Neural progenitor cell (in vitro differentiated cells): Measurements from ENCODE around the gene PDZRN4. TPM values are rescaled to one million over a fixed set of nuclear protein-coding genes. Genes with fewer than 3 reads are reported as not detected.
"Not testable (repeated sequence)": the region's sequence is repeated elsewhere in the genome, so short reads cannot be mapped to it uniquely, and the experiment has no call there.

Experiments
- DNase-seq: peaks from one replicate; pipeline ENCODE4 v3.0.0-alpha.2; 2016; ENCODE audit warnings: low spot score
- H2AFZ ChIP-seq: fragments of 200-600 bp; sonication (generic); replicated peaks from 2 replicates; pipeline ENCODE4 v1.6.1; 2016; ENCODE audit warnings: antibody characterized with exemption
- H3F3A ChIP-seq: fragments of 200-600 bp; sonication (generic); 2 replicates; pipeline ENCODE4 v1.6.1; 2016; ENCODE audit warnings: antibody characterized with exemption, low read depth
- H3K27ac ChIP-seq: fragments of 200-600 bp; sonication (generic); 2 replicates; pipeline ENCODE4 v1.5.1; 2016; ENCODE audit warnings: mild to moderate bottlenecking
- H3K27me3 ChIP-seq: fragments of 200-600 bp; sonication (generic); 2 replicates; pipeline ENCODE4 v1.6.1; 2016; ENCODE audit warnings: mild to moderate bottlenecking, moderate library complexity
- H3K36me3 ChIP-seq: fragments of 200-600 bp; sonication (generic); 2 replicates; pipeline ENCODE4 v1.5.1; 2016
- H3K4me1 ChIP-seq: fragments of 200-600 bp; sonication (generic); 2 replicates; pipeline ENCODE4 v1.6.1; 2016; ENCODE audit warnings: mixed run types
- H3K4me2 ChIP-seq: fragments of 200-600 bp; sonication (generic); 2 replicates; pipeline ENCODE4 v1.6.1; 2016
- H3K4me3 ChIP-seq: fragments of 200-600 bp; sonication (generic); 2 replicates; pipeline ENCODE4 v1.5.1; 2016
- H3K79me2 ChIP-seq: fragments of 200-600 bp; sonication (generic); 2 replicates; pipeline ENCODE4 v1.6.1; 2016; ENCODE audit warnings: low read depth
- H3K9ac ChIP-seq: fragments of 200-600 bp; sonication (generic); 2 replicates; pipeline ENCODE4 v1.6.1; 2016
- H3K9me3 ChIP-seq: fragments of 200-600 bp; sonication (generic); 2 replicates; pipeline ENCODE4 v1.5.1; 2016; ENCODE audit warnings: low read depth
- H4K20me1 ChIP-seq: fragments of 200-600 bp; sonication (generic); 2 replicates; pipeline ENCODE4 v1.6.1; 2016; ENCODE audit warnings: low read depth
- H3K27ac Mint-ChIP-seq: 3 replicates; pipeline ENCODE4 v1.8.0; 2021; ENCODE audit warnings: mixed read lengths
- H3K27me3 Mint-ChIP-seq: 2 replicates; pipeline ENCODE4 v1.8.0; 2022; ENCODE audit warnings: low read depth, mild to moderate bottlenecking, inconsistent platforms, moderate library complexity, mixed read lengths; ENCODE audit not compliant: insufficient read depth
- H3K36me3 Mint-ChIP-seq: 3 replicates; pipeline ENCODE4 v1.8.0; 2021; ENCODE audit warnings: mixed read lengths
- H3K4me1 Mint-ChIP-seq: 3 replicates; pipeline ENCODE4 v1.8.0; 2021; ENCODE audit warnings: mixed read lengths
- H3K4me3 Mint-ChIP-seq: 3 replicates; pipeline ENCODE4 v1.8.0; 2021; ENCODE audit warnings: mild to moderate bottlenecking, moderate library complexity, mixed read lengths
- H3K9me3 Mint-ChIP-seq: 3 replicates; pipeline ENCODE4 v1.8.0; 2020; ENCODE audit warnings: mixed read lengths
- CTCF ChIP-seq: fragments of 200-600 bp; sonication (generic); IDR thresholded peaks from 2 replicates; pipeline ENCODE4 v1.5.1; 2017; ENCODE audit warnings: antibody characterized with exemption, mild to moderate bottlenecking
- EZH2 ChIP-seq: fragments of 200-600 bp; sonication (generic); IDR thresholded peaks from 2 replicates; pipeline ENCODE4 v1.6.1; 2017; ENCODE audit warnings: antibody characterized with exemption, mild to moderate bottlenecking, moderate library complexity
- EZH2phosphoT487 ChIP-seq: fragments of 200-600 bp; sonication (generic); IDR thresholded peaks from 2 replicates; pipeline ENCODE4 v1.6.1; 2017; ENCODE audit warnings: antibody characterized with exemption
- total RNA-seq: library from RNA; depleted of rRNA; stranded (reverse); fragments of >200 nt; gene quantifications from 2 replicates; pipeline ENCODE4 v1.2.3, GENCODE V29; 2015; ENCODE audit warnings: low replicate concordance

PDZRN4 gene
- total RNA-seq, 1 donor from 2014 or later = 0.06 TPM

DNA sequence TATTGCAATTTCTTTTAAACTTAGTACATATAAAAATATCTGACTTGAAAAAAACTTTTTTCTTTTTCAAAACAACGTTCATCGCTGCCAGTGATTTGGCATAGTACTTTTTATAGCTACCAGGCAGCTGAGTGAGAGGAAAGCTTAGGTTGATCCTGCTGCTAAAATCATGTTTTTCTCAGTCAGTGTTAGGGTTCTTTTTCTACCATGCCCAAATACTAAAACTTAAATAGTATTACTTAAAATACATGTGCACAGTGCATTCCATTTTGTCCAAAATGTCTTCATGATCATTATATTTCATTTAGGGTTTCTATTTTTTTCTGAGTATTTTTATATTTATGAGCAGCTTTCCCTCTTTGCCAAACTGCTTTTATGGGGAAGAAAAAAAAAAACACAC, 123.8 kb downstream of the PDZRN4 start:
- no peak overlapping the region for H3K4me2 ChIP-seq
- no peaks in the 10 kb centered on the region for H3F3A ChIP-seq
- no peak overlapping the region for H2AFZ ChIP-seq
- H3K9ac ChIP-seq = no peak overlapping the region
- no peak overlapping the region for H3K27ac ChIP-seq
- H3K27me3 ChIP-seq = no peaks in the 10 kb centered on the region
- H3K27ac Mint-ChIP-seq = no peak overlapping the region
- no peaks in the 10 kb centered on the region for H4K20me1 ChIP-seq
- no peaks in the 10 kb centered on the region for H3K36me3 ChIP-seq
- H3K4me3 Mint-ChIP-seq = no peak overlapping the region
- peaks cover 4% of the 10 kb centered on the region for H3K9me3 Mint-ChIP-seq
- DNase-seq = no peak
- no peaks in the 10 kb centered on the region for H3K79me2 ChIP-seq
- H3K36me3 Mint-ChIP-seq = no peaks in the 10 kb centered on the region
- H3K27me3 Mint-ChIP-seq = no peaks in the 10 kb centered on the region
- H3K4me1 ChIP-seq = no peaks in the 10 kb centered on the region
- H3K4me1 Mint-ChIP-seq = peaks cover 15% of the 10 kb centered on the region
- no peak for TF ChIP-seq CTCF
- TF ChIP-seq EZH2phosphoT487 = no peak
- TF ChIP-seq EZH2 = no peak
- no peak overlapping the region for H3K4me3 ChIP-seq
- H3K9me3 ChIP-seq = no peaks in the 10 kb centered on the region

DNA sequence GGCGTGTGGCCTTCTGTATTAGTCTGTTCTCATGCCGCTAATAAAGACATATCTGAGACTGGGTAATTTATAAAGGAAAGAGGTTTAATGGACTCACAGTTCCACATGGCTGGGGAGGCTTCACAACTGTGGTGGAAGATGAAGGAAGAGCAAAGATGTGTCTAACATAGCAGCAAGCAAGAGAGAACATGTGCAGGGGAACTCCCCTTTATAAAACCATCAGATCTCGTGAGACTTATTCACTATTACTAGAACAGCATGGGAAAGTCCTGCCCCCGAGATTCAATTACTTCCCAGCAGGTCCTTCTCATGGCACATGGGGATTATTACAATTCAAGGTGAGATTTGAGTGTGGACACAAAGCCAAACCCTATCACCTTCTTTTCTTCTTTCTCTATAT, 124.3 kb downstream of the PDZRN4 start:
- H3K27me3 ChIP-seq, H3K4me3 Mint-ChIP-seq, H3K36me3 Mint-ChIP-seq, H3K27ac Mint-ChIP-seq, H3K36me3 ChIP-seq, DNase-seq, H4K20me1 ChIP-seq, H3K27ac ChIP-seq, H3K79me2 ChIP-seq, H3K9me3 ChIP-seq, H3K27me3 Mint-ChIP-seq, H2AFZ ChIP-seq, H3K9me3 Mint-ChIP-seq, H3K4me2 ChIP-seq, H3K4me3 ChIP-seq, H3K4me1 ChIP-seq, H3K9ac ChIP-seq, H3F3A ChIP-seq: not testable (repeated sequence)
- peaks cover 15% of the 10 kb centered on the region for H3K4me1 Mint-ChIP-seq

GRCh38 chr12:41325336-41325735, 137.2 kb downstream of the PDZRN4 start:
- DNase-seq = no peak
- Mint-ChIP-seq H3K36me3 (no peaks in the 10 kb centered on the region), H3K27me3 (peaks cover 2% of the 10 kb centered on the region), H3K27ac (no peak overlapping the region), H3K9me3 (peaks cover 2% of the 10 kb centered on the region), H3K4me3 (no peak overlapping the region), H3K4me1 (peaks cover 24% of the 10 kb centered on the region)
- Histone ChIP-seq H3K36me3 (no peaks in the 10 kb centered on the region), H2AFZ (no peak overlapping the region), H3K4me3 (no peak overlapping the region), H3F3A (peaks cover 9% of the 10 kb centered on the region), H3K9me3 (no peaks in the 10 kb centered on the region), H3K4me1 (peaks cover 14% of the 10 kb centered on the region), H3K9ac (no peak overlapping the region), H3K79me2 (no peaks in the 10 kb centered on the region), H3K27ac (no peak overlapping the region), H4K20me1 (no peaks in the 10 kb centered on the region), H3K4me2 (no peak overlapping the region), H3K27me3 (no peaks in the 10 kb centered on the region)
- TF ChIP-seq EZH2 (no peak), CTCF (no peak), EZH2phosphoT487 (no peak)

GRCh38 chr12:41327096-41327895, 139.2 kb downstream of the PDZRN4 start:
- Histone ChIP-seq H3K4me1 (peaks cover 14% of the 10 kb centered on the region), H3K9me3 (no peaks in the 10 kb centered on the region), H3K4me3 (no peak overlapping the region), H3K27me3 (no peaks in the 10 kb centered on the region), H4K20me1 (no peaks in the 10 kb centered on the region), H3K4me2 (peak overlapping the region; percentile 66), H3K36me3 (no peaks in the 10 kb centered on the region), H3K9ac (no peak overlapping the region), H3F3A (peaks cover 9% of the 10 kb centered on the region), H3K27ac (peak overlapping the region; percentile 65), H3K79me2 (no peaks in the 10 kb centered on the region), H2AFZ (peak overlapping the region; percentile 70)
- H3K4me3 Mint-ChIP-seq = no peak overlapping the region
- H3K27me3 Mint-ChIP-seq = no peaks in the 10 kb centered on the region
- peaks cover 20% of the 10 kb centered on the region for H3K4me1 Mint-ChIP-seq
- no peak for TF ChIP-seq EZH2
- no peak for TF ChIP-seq EZH2phosphoT487
- no peak for TF ChIP-seq CTCF
- H3K36me3 Mint-ChIP-seq = no peaks in the 10 kb centered on the region
- peak overlapping the region; percentile 2 for H3K27ac Mint-ChIP-seq
- DNase-seq = peak; percentile 20
- peaks cover 6% of the 10 kb centered on the region for H3K9me3 Mint-ChIP-seq
